NT2/D1 (cell line): ENCODE results near the gene TOMM6.
A peak's percentile ranks its signal among the peaks of the same experiment; 100 is the strongest.

ENCODE experiments used
- DNase-seq: peaks from one replicate; pipeline ENCODE4 v3.0.0-alpha.2; 2011; ENCODE audit warnings: low read depth, low spot score
- H3K27me3 ChIP-seq: 2 replicates; pipeline ENCODE4 v1.6.0; 2011; ENCODE audit warnings: mild to moderate bottlenecking; ENCODE audit not compliant: insufficient read length, insufficient read depth
- H3K36me3 ChIP-seq: 2 replicates; pipeline ENCODE4 v1.6.1; 2011; ENCODE audit warnings: mild to moderate bottlenecking, low read length, mixed read lengths; ENCODE audit not compliant: insufficient read depth, insufficient read length
- H3K4me1 ChIP-seq: 2 replicates; pipeline ENCODE4 v1.5.1; 2011; ENCODE audit not compliant: insufficient read depth, insufficient read length
- H3K4me3 ChIP-seq: 2 replicates; pipeline ENCODE4 v1.5.1; 2011; ENCODE audit warnings: low read depth; ENCODE audit not compliant: insufficient read length
- H3K9ac ChIP-seq: 2 replicates; pipeline ENCODE4 v1.6.0; 2011; ENCODE audit warnings: low read depth; ENCODE audit not compliant: insufficient read length
- H3K9me3 ChIP-seq: 2 replicates; pipeline ENCODE4 v1.5.1; 2011; ENCODE audit warnings: mild to moderate bottlenecking, low read length; ENCODE audit not compliant: insufficient read depth
- SUZ12 ChIP-seq: IDR thresholded peaks from 2 replicates; pipeline ENCODE4 v1.6.1; 2011; ENCODE audit not compliant: insufficient read length, insufficient read depth; ENCODE audit errors: extremely low read depth
- YY1 ChIP-seq: IDR thresholded peaks from 2 replicates; pipeline ENCODE4 v1.6.1; 2011; ENCODE audit not compliant: insufficient read length, insufficient read depth
- ZNF274 ChIP-seq: IDR thresholded peaks from 2 replicates; pipeline ENCODE4 v1.6.1; 2011; ENCODE audit warnings: mild to moderate bottlenecking, low read depth, low read length

TOMM6 gene

DNA sequence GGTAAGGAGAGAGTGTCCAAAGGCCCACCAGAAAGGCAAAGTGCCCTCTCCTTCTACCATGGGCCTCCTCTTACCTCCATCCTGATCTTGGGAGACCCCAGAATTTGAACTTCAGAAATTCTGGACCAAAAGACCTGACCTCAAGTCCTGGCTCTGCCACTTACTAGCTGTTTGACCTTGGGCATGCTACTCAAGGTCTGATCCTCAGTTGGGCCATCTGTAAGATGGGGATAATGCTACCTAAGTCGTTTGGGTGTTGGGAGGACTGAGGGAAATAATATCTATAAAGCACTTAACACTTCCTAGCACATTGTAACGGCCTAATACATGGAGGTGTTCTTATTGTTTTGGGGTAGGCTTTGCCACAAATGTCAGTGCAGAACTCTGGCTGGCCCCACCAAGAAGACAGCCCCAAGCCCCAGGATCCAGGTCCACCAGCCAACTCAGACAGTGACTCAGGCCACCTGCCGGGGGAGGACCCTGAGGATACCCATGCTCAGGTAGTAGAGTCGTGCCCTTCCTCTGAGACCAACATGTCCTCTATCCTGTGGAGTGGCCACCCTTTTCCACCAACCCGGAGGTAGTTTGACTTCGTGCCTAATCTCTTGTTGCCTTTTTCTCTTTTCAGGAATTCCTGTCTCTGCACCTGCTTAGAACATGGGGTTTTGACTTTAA is 4.3 kb upstream of the TOMM6 start:
- TF ChIP-seq ZNF274, result no peak
- TF ChIP-seq SUZ12, result no peak
- no peak for TF ChIP-seq YY1
- Histone ChIP-seq H3K9ac (no peak overlapping the region), H3K27me3 (peaks cover 24% of the 10 kb centered on the region), H3K4me1 (no peaks in the 10 kb centered on the region), H3K9me3 (peaks cover 14% of the 10 kb centered on the region; the same call in 1 of the 2 replicates), H3K36me3 (no peaks in the 10 kb centered on the region), H3K4me3 (no peak overlapping the region)
- no peak for DNase-seq

DNA sequence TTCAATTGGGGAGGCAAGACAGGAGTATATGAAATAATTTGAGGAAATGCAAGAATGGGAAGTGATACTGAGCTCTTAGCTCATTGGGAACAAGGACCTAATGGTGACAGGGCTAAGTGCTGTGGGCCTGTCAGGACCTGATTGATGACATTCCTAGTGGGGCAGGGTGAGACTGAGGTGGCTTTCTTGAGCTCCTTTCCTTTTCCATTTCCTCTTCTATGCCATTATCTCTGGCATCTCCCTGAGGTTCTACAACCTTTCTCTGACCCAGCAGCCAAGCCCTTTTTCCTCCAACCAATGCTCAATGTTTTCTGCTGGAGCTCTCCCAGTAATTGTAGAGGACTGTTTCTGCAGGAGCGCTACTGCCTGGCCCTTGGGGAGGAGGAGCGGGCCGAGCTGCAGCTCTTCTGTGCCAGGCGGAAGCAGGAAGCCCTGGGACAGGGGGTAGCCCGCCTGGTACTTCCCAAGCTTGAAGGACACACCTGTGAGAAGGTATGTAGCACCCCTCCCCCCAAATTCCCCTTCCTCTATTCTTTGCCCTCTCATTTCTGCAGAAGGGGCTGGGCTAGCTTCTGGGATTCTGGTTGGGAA is 2.8 kb upstream of the TOMM6 start:
- no peak for TF ChIP-seq ZNF274
- no peak for TF ChIP-seq SUZ12
- TF ChIP-seq YY1, result no peak
- H3K4me3 ChIP-seq, result no peak overlapping the region
- DNase-seq, result no peak
- H3K27me3 ChIP-seq, result peaks cover 24% of the 10 kb centered on the region
- peaks cover 19% of the 10 kb centered on the region; the same call in 1 of the 2 replicates for H3K9me3 ChIP-seq
- peaks cover 11% of the 10 kb centered on the region for H3K36me3 ChIP-seq
- H3K9ac ChIP-seq, result no peak overlapping the region
- H3K4me1 ChIP-seq, result no peaks in the 10 kb centered on the region

DNA sequence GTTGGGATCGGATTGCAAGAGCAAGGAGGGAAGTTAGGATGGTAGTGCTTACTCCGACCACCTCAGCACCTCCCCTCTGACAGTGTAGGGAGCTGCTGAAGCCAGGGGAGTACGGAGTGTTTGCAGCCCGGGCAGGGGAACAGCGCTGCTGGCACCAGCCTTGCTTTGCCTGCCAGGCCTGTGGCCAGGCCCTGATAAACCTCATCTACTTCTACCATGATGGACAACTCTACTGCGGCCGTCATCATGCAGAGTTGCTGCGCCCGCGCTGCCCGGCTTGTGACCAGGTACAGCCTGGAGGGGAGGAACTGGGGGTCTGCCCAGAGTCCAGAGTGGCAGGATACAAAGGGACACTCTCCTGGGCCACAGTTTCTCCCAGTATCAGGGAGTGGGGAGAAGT is 2.2 kb upstream of the TOMM6 start:
- no peak for TF ChIP-seq YY1
- TF ChIP-seq ZNF274, result no peak
- TF ChIP-seq SUZ12, result no peak
- peaks cover 24% of the 10 kb centered on the region for H3K27me3 ChIP-seq
- H3K4me3 ChIP-seq, result no peak overlapping the region
- peaks cover 16% of the 10 kb centered on the region for H3K36me3 ChIP-seq
- peaks cover 19% of the 10 kb centered on the region; the same call in 1 of the 2 replicates for H3K9me3 ChIP-seq
- no peaks in the 10 kb centered on the region for H3K4me1 ChIP-seq
- no peak for DNase-seq
- no peak overlapping the region for H3K9ac ChIP-seq

DNA sequence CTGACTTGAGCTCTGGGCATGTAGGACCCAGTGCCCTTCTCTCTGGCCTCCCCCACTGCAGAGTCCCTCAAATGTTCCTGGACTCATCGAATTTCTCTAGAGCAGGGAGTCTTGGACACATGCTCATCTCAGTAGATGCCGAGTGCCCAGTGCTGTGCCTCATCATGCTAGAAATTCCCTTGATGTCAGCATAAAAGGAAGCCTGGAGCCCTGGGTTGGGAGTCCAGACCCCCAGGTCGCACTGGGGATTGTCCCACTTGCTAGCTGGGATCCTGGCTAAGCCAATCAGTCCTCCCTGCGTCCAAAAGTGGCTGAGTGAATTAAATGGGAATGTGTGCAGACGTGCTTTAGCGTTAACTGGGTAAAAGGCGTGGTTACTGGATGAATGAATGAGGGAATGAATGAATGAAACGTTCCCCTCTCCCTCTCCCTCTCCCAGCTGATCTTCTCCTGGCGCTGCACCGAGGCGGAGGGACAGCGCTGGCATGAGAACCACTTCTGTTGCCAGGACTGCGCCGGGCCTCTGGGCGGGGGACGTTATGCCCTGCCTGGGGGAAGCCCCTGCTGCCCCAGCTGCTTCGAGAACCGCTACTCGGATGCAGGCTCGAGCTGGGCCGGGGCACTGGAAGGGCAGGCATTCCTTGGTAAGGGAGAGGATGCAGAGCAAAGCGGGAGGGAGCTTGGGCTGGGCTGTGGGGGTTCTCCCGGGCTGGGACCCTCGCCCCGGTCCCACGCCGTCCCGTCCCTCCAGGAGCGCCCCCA is 1.6 kb upstream of the TOMM6 start:
- peak overlapping the region; percentile 88 for H3K9ac ChIP-seq
- no peaks in the 10 kb centered on the region for H3K4me1 ChIP-seq
- H3K9me3 ChIP-seq, result peaks cover 19% of the 10 kb centered on the region; the same call in 1 of the 2 replicates
- H3K36me3 ChIP-seq, result peaks cover 22% of the 10 kb centered on the region
- peak overlapping the region; percentile 96 for H3K4me3 ChIP-seq
- DNase-seq, result no peak
- TF ChIP-seq YY1, result no peak
- no peak for TF ChIP-seq ZNF274
- no peak for TF ChIP-seq SUZ12
- peaks cover 20% of the 10 kb centered on the region for H3K27me3 ChIP-seq

DNA sequence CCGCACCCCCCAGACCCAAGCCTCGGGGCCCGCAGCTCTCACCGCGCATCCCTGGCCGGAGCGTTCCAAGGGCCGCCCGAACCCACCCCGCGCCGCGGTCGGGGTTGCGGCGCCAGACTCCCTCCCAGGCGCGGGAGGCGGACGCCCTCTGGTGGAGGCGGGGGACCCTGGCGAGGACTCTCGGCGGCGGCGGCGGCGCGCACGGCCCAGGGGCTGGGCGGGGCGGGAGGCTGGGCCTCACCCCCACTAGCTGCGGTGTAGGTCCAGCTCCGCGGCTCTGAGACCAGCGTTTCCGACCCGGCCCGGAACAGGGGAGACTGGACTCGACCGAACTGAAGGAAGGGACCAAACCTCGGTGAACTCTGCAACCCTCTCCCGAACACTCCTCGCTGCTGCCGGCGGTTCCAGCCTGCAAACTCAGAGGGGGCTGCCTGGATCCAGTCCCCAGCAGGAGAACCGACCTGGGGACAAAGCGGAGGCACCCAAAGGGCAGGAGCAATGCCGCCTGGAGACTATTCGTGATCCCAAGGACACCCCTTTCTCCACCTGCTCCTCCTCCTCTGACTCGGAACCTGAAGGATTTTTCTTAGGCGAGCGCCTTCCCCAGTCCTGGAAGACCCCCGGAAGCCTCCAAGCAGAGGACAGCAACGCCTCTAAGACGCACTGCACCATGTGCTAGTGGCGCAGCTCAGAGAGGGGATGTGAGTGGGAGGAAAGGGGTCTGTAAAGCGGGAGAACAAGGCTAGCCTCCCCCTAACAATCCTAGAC is 859 bp upstream of the TOMM6 start:
- Histone ChIP-seq H3K9ac (peak overlapping the region; percentile 88), H3K4me1 (no peaks in the 10 kb centered on the region), H3K36me3 (peaks cover 30% of the 10 kb centered on the region), H3K4me3 (peak overlapping the region; percentile 96), H3K9me3 (peaks cover 19% of the 10 kb centered on the region; the same call in 1 of the 2 replicates), H3K27me3 (peaks cover 13% of the 10 kb centered on the region)
- peak; percentile 43 for DNase-seq
- TF ChIP-seq YY1 (no peak), SUZ12 (no peak), ZNF274 (no peak)

DNA sequence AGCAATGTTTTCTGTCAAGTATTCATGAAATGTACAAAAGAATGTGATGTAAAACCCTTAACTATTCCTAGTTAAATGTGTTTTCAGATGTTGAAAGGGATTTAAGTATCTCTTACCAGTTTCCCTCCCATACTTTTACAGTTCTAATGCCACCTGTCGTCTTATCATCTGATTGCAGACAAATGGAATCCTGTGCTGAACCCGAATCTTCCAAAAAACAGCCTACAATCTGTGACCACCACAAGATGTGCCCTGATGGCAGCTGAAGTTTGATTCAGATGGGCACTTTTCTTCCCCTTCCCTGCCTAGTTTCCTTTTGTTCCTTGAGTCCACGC is 1.9 kb downstream of the TOMM6 start:
- Histone ChIP-seq H3K4me3 (no peak overlapping the region), H3K9me3 (peaks cover 19% of the 10 kb centered on the region; the same call in 1 of the 2 replicates), H3K27me3 (peaks cover 4% of the 10 kb centered on the region), H3K9ac (no peak overlapping the region), H3K4me1 (no peaks in the 10 kb centered on the region), H3K36me3 (peaks cover 45% of the 10 kb centered on the region)
- TF ChIP-seq ZNF274 (no peak), SUZ12 (no peak), YY1 (no peak)
- DNase-seq, result no peak
